NK-92 (cell line): Measurements from ENCODE around the gene ANAPC2.

Experiments used
- DNase-seq: peaks from one replicate; lab custom pipeline; 2025; ENCODE audit not compliant: unreplicated experiment; lab: John Stamatoyannopoulos, UW

Gene ANAPC2, protein sequence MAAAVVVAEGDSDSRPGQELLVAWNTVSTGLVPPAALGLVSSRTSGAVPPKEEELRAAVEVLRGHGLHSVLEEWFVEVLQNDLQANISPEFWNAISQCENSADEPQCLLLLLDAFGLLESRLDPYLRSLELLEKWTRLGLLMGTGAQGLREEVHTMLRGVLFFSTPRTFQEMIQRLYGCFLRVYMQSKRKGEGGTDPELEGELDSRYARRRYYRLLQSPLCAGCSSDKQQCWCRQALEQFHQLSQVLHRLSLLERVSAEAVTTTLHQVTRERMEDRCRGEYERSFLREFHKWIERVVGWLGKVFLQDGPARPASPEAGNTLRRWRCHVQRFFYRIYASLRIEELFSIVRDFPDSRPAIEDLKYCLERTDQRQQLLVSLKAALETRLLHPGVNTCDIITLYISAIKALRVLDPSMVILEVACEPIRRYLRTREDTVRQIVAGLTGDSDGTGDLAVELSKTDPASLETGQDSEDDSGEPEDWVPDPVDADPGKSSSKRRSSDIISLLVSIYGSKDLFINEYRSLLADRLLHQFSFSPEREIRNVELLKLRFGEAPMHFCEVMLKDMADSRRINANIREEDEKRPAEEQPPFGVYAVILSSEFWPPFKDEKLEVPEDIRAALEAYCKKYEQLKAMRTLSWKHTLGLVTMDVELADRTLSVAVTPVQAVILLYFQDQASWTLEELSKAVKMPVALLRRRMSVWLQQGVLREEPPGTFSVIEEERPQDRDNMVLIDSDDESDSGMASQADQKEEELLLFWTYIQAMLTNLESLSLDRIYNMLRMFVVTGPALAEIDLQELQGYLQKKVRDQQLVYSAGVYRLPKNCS

DNA sequence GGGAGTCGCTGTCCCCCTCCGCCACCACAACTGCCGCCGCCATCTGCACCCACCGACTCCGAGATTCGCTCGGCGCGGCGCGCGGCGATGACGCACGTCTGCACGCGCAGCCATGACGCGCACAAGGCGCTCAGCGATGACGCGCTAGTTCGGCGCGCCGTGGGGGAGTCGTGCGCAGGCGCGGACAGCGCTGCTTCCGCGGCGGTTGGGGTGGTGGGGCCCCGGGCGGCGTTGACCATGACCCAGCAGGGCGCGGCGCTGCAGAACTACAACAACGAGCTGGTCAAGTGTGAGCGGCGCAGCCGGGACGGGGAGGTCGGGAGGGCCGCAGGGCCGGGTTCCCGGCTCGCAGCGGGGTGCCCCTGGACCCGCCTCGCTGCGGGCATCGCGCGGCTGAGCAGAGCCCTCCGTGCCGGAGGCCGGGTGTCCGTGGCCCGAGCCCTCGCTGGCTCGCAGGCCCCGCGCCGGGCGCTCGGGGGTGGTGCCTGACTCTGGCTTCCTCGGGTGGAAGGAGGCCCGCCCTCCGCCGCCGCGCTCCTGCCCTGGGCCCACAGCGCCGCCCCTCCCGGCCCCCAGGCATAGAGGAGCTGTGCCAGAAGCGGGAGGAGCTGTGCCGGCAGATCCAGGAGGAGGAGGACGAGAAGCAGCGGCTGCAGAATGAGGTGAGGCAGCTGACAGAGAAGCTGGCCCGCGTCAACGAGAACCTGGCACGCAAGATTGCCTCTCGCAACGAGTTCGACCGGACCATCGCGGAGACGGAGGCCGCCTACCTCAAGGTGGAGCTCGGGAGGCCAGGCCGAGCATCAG lies at the start of gene ANAPC2, which contains the start of gene SSNA1:
TSS of gene ANAPC2 (minus strand) at position 71 of the 807 bp plus-strand sequence. CDS start at position 43, 28 bp downstream.
TSS of gene SSNA1 (plus strand) at position 187 of the 807 bp plus-strand sequence. CDS start at position 238, 51 bp downstream.
- peak; percentile 25 for DNase-seq

DNA sequence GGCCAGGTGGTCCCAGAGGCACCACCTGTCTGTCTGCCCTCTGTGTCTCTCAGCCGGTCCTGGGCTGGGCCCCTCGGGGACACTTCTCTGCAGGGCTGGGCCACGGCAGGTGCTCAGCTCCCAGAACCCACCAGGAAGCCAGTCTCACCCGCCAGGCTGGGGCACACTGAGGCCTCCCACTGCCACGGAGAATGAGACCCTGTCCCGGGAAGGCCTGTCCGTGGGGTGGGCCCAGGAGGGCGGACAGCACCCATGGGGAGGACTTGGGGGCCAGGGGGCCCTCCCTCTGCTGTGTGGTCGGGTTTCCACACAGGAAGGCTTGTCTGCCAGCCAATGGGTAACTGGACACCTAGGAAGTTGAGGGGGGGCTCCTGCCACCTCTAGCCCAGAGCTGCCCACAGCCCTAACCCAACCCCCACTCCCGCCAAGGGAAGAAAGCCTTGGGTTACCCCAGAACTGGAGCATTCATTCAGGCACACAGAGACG lies 48.6 kb upstream of the ANAPC2 start:
- DNase-seq = no peak

DNA sequence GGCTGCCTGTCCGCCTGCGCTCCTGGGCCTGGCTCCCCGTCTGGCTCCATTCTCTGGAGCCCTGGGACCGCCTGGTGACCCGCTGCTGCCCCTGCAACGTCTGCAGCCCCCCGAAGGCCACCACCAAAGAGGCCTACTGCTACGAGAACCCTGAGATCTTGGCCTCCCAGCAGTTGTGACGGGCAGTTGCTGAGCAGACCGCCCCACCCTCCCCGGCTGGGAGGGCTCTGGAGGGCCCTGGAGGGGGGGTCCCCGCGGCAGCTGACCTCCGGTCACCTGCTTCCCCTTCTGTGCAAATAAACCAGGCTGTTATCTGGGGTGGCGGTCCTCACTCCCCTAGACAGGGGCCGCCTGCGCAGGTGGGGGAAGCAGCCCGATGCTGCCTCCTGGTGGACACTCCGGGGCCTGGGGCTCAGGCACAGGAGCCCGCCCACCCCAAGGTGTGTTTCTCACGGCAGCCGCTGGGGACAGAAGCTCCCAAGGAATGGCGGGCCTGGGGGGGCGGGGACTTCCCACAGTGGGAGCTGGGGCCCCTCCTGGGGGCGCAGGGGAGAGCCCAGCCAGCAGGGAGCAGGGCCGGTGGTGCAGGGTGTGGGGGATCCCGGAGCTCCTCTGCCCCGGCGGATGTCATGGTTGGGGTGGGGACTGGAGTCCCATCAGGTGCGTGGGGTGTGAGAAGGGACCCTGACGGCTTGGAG lies 48.0 kb upstream of the ANAPC2 start:
- peak; percentile 30 for DNase-seq

DNA sequence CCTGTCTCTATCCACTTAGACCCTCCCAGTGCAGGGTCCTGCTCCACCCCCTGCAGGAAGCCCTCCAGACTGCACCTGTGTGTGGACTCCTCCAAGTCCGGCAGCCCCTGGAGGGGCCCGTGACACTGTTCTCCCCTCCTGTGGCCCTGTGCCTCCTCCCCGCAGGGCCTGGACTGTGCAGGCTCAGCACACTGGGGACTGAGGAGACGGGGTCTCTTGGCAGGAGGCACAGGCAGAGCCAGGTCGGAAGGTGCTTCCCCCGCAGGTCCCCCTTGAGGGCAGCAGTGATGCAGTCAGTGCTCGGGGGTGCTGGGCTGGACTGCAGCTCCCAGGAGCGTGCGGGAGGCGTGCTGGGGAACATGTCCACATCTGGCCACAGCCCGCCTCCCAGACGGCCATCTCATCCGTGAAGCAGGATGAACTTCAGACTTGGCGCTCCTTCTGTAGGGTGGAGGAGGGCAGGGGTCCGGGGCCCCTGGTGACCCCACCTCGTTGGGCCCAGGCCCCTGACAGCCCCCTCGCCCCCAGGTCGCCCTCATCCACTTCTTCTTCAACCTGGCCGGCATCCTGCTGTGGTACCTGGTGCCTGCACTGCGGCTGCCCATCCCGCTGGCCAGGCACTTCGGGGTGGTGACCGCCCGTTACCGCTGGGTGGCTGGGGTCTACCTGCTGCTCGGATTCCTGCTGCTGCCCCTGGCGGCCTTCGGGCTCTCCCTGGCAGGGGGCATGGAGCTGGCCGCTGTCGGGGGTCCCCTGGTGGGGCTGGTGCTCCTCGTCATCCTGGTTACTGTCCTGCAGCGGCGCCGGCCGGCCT lies 47.3 kb upstream of the ANAPC2 start:
- no peak for DNase-seq

DNA sequence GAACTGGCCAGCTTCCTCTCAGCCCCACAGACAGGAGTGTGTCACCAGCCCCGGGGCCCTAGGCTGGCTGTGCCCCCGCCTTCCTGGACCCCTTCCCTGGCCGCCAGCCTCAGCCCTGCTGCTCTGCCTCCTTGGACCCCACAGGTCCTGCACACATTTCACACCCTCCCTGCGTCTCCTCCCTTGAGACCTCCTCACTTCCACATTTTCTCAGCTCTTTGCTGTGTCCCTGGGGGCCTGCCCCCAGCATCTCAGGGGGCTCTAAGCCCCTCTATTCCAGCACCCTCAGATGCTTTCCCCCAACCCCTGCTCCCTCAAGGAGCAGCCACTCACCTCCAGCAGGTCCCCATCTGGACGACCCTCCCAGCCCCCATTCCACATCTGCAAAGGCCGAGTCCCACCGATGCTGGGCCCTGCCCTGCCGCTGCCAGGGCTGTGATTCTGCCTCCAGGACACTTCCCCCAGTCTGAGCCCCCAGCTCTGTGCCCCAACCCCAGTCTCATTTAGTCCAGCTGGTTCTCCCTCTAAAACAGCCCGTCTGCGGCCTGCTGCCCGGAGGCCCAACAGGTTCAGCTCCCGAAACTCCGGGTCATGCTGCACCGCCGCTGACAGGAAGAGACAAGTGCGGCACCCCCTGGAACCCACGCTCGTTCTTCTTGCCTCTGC lies 46.5 kb upstream of the ANAPC2 start:
- no peak for DNase-seq

DNA sequence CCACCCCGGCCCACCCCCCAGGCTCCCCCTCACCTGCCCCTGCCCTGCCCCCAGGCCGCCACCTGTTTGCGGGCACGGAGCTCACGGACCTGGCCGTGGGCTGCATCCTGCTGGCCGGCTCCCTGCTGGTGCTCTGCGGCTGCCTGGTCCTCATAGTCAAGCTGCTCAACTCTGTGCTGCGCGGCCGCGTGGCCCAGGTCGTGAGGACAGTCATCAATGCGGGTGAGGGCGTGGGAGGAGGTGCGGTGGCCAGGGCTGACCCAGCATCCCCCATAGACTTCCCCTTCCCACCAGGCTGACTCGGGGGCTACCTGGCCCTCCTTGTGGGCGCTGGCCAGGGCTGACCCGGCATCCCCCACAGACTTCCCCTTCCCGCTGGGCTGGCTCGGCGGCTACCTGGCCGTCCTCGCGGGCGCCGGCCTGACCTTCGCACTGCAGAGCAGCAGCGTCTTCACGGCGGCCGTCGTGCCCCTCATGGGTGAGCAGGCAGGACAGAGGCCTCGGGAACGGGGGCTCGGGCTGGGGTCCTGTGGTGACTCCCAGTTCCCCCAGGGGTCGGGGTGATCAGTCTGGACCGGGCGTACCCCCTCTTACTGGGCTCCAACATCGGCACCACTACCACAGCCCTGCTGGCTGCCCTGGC lies 45.8 kb upstream of the ANAPC2 start:
- DNase-seq = no peak

DNA sequence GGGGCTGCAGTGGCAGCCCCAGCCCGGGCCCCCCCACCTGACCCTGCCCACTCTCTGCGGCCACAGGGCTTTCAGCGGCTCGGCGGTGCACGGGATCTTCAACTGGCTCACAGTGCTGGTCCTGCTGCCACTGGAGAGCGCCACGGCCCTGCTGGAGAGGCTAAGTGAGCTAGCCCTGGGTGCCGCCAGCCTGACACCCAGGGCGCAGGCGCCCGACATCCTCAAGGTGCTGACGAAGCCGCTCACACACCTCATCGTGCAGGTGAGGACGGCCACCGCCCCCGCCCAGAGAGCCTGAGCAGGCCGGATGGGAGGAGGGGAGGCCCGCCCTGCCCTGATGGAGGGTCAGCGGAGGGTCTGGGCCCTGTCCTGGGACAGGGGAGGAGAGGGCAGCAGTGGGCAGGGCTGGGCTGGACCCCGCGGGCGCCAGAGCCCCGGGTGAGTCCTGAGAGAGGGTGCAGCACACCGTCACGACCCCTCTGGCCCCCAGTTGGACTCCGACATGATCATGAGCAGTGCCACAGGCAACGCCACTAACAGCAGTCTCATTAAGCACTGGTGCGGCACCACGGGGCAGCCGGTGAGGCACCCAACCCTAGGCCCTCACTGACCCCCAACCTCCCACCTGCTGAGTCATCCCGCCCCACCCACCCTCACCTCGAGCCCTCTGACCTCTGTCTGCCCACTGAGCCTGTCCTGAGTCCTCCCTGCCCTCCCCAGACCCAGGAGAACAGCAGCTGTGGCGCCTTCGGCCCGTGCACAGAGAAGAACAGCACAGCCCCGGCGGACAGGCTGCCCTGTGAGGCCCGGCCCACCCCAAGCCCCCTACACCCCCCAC lies 45.0 kb upstream of the ANAPC2 start:
- no peak for DNase-seq

DNA sequence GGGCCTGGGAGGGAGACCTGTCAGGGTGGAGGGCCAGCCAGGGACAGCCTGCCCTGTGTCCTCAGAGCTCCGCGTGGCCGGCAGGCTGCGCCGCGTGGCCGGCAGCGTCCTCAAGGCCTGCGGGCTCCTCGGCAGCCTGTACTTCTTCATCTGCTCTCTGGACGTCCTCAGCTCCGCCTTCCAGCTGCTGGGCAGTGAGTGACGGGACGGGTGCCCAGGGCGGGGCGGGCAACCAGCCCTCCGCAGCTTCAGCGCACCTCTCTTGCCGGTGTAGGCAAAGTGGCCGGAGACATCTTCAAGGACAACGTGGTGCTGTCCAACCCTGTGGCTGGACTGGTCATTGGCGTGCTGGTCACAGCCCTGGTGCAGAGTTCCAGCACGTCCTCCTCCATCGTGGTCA lies 44.1 kb upstream of the ANAPC2 start:
- no peak for DNase-seq

DNA sequence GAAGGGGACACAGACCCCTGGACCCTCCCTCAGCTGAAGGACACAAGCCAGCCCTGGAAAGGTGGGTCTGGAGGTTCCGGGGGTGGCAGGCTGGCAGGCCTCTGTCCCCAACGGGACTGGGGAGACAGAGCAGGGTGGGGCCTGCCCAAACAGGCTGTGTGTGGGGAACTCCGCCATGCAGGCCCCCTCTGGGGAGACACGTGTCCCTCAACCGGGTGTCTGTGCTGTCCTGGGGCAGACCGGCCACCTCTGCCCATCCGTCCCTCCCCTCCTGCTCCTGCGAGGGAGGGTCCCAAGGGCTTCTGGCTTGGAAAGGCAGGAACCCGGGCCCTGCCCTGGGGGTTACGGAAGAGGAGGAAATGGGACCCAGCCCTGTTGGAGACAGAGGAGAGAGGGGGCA lies 43.7 kb upstream of the ANAPC2 start:
- DNase-seq = no peak

DNA sequence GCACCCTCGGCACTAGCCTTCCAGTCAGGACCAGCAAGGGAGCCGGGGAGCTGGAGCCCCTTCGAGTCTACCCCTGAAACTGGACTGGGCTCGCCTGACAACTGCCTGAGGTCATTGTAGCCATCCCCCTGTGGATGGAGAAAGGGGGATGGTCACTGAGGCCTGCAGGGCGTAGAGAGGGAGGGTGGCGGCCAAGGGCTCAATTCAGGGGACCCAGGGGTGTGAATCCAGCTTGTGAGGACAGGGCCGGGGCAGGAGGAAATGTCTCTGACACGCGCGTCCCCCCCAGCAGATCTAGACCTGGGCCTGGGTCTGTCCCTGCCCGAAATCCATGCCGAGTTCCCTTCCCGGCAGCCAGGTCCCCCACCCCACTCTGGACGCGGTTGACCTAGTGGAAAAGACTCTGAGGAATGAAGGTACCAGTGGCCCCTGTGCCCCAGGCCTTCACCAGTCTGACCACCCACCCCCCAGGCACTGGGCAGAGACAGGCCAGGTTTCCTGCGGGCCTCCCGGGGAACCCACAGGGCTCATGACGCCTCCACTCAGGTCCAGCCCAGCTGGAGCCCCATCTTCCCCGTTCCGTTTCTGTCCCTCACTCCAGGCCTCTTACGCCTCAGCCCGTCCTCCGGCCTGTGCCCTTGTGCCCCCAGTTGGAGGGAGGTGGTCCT lies 43.1 kb upstream of the ANAPC2 start:
- DNase-seq = no peak

DNA sequence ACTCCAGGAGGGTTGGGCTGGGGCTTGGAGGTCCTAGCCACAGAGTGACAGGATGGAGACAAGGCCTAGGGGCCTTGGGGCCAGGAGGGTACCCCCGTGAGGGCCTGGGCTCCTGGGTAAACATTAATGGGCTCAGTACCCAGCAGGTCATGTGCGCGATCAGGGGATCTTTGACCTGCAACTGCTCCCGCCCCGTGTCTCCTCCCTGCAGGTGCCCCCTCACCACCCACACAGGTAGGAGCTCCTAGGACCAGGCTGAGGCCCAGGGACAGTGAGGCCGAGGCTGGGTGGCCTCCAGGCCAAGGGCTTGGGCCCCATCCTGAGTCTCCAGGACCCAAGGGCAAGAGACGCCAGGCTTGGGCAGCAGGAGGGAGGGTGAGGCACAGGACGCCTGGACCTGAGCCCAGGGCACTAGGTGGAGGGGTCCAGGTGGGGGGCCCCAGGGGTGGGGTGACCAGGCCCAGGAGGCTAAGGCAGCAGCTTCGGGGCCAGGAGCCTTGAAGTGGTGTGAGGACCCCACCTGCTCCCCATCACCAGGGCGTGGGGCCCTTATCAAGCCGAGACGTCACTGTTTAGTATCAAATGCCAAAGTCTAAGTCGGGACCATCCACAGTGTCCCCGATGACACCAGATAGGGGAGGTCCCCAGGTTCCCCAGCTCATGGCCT lies 42.5 kb upstream of the ANAPC2 start, which contains the start of gene SLC34A3:
TSS of gene SLC34A3 (plus strand) at position 197 of the 667 bp plus-strand sequence. CDS start 802 bp downstream, outside the sequence.
- no peak for DNase-seq

DNA sequence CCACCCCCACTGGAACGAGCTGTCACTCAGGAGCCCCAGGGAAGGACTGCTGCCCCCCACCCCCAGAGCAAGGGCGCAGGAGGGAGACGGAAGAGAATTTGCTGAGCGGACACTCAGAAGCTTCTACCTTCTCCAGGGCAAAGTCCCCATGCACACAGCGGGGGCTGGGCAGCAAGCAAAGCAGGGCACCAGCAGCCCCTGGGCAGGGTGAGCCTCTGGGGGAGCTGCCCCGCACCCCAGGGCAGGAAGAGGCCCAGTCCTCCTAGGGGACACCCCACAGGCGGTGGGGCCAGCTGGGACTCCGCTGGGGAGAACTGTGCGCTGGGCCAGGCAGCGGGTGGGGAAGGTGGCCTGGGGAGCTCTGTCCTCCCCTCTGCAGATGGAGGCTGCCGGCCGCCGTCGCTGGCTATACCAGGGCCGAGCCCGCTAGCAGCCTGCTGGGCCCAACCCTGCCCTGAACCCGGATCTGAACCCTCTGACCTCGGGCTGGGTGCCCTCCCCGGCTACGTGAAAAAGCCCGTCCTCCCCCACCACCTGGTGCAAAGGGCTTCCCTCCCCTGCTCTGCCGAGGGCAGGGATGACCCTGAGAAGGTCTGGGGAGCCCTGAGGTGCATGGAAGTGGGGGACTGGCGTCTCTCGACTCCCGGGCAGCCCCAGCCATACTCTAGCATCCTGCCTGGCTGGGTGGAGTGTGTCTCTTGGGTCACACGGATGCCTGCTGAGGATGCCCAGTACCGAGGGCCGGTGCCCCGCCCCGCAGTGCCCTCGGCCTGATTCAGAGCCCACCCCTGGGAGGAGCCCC lies 41.7 kb upstream of the ANAPC2 start:
- DNase-seq = no peak

DNA sequence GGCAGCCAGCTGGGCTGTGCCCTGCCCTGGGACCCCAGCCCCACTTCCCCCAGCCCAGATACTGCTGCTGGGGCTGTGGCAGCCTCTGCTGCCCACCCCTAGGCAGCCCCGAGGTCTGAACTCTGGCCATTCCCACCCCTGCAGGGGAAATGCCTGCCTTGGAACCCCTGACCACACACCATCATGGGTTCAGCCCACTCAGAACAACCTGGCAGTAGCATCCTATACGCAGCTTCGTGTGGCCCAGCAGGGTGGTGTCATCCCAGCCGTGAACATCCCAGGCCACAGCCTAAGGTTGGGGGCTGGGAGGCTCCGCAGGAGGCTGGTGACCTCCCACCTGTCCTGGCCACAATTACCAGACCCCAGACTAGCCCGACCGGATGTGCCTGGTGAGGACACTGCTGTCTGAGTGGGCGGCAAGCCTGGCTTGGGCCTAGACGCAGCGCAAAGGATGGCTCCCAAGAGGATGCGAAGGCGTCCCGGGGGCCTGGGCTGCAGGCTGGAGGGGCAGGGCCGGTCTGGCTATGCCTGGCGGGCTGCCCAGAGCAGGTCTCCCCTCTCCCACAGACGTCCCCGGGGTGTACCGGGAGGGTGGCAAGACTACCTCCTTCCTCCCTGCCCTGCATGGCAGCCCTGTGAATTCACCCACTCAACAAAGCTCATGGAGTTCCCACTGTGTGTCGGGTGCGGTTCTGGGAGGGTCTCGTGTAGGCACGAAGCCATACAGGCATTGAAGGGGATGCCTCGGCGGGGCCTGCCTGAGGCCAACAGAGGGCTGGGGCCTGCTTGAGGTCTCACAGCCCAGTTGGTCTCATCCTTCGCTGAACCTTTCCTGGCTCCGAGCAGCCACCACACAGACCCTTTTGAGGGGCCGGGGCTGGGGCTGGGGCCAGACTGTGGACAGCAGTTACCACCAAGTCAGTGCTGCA lies 40.9 kb upstream of the ANAPC2 start:
- DNase-seq = no peak

DNA sequence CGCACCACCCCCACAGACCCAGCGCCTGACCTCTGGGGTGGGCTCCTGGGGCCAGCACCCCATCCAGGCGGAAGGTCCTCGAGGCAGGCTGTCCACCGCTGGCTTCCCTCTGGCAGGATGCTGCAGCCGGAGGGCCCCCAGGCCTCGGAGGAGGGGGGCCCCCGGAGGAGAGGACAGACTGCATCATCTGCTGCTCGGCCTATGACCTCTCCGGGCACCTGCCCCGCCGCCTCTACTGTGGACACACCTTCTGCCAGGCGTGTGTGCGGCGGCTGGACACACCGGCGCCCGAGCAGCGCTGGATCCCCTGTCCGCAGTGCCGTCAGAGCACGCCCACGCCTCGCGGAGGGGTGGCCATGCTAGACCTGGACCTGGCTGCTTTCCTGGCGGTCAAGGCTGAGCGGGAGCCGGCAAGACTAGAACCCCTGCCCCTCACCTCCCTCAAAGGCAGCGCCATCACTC lies 40.2 kb upstream of the ANAPC2 start:
- no peak for DNase-seq
